Fibroblast of the aortic adventitia (primary cell): Measurements from ENCODE around the gene LAMA1. TPM values are rescaled to one million over a fixed set of nuclear protein-coding genes. Genes with fewer than 3 reads are reported as not detected.

Experiments
- DNase-seq: peaks from one replicate; pipeline ENCODE4 v3.0.0-alpha.2; 2010; ENCODE audit warnings: low read depth
- H3K4me3 ChIP-seq: 2 replicates; pipeline ENCODE4 v1.5.1; 2011; ENCODE audit warnings: low read depth, mild to moderate bottlenecking, control low read depth, low read length, moderate library complexity
- total RNA-seq: library from RNA; depleted of rRNA; stranded (reverse); fragments of >200 nt; gene quantifications from 2 replicates; pipeline ENCODE4 v1.2.3, GENCODE V29; 2012; ENCODE audit warnings: low replicate concordance
- TF ChIP-seq, protein P1 (sequence below): IDR thresholded peaks from 2 replicates; pipeline ENCODE4 v1.5.1; 2011; ENCODE audit warnings: mild to moderate bottlenecking, low read length, control low read depth, inconsistent platforms; ENCODE audit not compliant: insufficient read depth

Gene LAMA1
- total RNA-seq, 1 donor = 3.5 TPM

DNA sequence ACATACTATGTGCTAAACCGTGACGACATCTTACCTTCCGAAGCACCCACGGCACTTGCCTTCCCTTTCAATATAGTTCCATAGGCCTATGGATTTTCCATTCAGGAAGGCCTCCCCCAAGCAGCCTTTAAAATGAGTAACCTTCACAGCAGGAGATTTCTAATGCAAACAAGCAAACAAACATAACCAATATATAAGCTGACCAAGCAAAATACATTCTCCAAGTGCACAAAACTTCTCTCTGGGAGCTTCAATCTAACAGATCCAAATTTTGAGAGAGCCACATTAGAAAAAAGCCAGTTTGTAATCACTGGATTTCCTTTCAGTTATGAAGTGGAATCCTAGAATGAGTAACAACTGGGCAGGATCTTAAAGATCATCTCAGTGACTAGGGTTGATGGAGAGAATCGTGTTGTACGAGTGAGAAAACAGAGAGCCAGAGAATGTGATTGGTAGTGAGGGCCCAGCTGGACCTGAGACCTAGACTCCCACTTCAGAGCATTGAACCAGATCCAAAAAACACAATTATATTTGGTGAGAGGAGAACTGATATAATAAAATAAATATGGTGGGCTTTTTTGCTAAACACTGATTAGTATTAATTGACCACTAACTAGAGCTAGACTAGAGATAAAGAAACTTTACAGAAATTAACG, 145.6 kb downstream of the LAMA1 start:
- no peak for DNase-seq
- H3K4me3 ChIP-seq = no peak overlapping the region
- TF ChIP-seq, protein P1, sequence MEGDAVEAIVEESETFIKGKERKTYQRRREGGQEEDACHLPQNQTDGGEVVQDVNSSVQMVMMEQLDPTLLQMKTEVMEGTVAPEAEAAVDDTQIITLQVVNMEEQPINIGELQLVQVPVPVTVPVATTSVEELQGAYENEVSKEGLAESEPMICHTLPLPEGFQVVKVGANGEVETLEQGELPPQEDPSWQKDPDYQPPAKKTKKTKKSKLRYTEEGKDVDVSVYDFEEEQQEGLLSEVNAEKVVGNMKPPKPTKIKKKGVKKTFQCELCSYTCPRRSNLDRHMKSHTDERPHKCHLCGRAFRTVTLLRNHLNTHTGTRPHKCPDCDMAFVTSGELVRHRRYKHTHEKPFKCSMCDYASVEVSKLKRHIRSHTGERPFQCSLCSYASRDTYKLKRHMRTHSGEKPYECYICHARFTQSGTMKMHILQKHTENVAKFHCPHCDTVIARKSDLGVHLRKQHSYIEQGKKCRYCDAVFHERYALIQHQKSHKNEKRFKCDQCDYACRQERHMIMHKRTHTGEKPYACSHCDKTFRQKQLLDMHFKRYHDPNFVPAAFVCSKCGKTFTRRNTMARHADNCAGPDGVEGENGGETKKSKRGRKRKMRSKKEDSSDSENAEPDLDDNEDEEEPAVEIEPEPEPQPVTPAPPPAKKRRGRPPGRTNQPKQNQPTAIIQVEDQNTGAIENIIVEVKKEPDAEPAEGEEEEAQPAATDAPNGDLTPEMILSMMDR = no peak

DNA sequence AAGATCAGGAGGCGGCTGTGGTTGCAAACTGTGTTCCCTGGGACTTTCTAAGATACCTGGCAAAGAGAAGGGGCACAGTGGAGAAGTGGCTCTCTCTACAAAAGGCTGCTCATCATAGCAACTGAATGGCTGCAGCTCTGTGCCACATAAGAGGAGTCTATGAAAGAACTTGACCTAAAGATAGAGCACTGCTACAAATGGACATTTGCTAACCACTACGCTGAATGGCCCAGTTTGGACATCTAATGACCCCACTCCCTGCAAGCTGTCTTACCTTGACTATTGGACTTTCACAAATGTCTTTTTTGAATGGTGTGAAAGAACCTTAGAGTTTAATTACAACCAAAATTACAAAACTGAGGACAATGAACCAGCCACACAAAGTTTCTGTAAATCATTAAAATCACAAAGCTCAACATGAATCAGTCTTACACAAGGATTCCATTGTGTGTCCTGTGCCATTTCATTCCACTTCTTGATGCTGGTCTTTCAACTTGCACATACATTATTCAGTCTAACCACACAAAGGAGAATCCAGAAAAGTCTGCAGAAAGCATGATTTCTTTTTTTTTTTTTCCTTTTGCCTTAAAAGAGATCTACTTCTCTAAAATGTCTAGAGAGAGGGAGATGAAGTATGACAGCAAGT, 154.0 kb downstream of the LAMA1 start:
- H3K4me3 ChIP-seq = no peak overlapping the region
- DNase-seq = no peak
- TF ChIP-seq, protein P1 = no peak

DNA sequence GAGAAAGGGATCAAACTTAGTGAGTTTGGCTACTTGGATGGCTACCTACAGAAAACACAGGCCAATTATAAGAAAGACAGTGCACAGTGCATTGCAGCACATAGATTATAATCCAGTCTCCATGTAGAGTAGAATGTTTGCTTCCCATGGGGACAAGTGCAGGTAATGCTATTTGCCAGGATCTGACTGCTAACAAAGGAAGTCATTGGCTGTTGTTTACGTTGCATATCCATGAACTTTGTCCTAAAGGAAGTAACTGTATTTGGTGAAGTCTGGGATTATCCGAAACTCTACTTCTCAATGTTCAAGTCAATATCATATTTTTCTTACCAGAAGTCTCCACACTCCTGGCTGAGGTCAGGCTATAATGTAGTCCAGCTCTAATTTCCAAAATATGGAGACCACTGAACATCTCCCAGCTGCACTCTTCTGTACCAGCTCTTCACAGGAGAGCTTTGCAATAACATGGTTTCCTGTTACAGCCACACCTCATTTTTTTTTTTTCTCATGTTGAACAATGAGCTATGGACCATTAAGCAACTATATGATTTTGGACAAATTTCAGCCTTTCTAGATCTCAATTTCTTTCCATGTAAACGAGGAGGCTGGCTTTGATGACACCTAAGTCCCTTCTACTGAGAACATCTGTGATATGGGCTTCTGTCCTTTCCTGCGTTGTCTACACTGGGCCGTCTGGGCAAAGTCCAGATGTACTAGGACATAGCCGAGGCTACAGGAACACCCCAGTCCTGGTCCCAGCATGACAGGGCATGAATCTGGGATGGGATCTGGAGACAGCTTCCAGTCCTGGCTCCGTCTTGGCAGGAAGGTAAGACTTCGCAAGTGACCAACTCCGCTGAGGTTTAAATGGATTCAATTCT, 154.8 kb downstream of the LAMA1 start:
- TF ChIP-seq, protein P1 = no peak
- no peak overlapping the region for H3K4me3 ChIP-seq
- DNase-seq = no peak

DNA sequence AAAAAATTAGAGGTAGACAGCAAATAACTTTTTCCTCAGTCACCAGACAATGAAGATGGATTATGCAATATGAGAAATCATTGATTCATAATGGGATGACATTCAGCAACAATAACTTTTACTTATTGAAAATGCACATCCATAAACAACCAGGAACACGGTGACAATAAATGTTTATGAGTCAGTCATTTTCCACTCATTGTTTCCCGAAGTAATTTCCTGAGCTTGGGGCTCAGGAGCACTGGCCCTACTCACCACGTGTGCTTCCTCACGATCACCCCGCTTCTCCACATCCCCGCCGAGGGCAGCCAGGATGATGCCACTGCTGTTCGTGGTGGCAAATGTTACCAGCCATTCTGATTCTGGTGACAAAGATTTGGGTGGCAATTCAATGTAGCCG, 156.3 kb downstream of the LAMA1 start:
- TF ChIP-seq, protein P1 = no peak
- H3K4me3 ChIP-seq = no peak overlapping the region
- no peak for DNase-seq

DNA sequence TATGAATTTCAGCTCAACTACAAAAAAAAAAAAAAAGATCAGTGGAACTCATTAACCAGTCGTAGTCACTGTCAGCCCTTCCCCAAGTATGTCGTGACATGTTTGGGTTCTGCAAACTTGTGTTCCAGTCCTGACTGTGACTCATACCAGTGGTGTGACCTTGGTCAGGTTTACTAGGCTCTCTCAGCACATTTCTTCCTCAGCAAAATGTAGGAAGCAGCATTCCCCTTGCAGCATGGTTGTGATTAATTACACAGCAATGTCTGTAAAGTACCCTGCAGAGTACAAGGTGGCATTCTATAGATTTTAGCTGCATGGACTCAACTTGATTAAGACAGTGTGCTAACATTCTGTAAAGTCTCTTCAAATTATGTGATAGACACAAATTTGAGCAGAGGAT, 156.9 kb downstream of the LAMA1 start:
- TF ChIP-seq, protein P1 = no peak
- no peak overlapping the region for H3K4me3 ChIP-seq
- DNase-seq = no peak

DNA sequence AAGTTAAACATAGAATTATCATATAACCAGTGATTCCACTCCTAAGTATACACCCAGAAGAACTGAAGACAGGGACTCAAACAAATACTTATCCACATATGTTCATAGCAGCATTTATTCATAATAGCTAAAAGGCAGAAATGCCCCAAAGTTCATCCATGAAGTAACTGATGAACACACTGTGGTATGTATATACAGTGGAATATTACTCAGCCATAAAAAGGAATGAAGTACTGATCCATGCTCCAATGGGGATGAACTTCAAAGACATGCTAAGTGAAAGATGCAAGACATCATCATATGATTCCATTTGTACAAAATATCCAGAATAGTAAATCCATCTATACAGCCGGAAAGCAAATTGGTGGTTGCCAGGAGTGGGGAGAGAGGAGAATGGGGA, 157.5 kb downstream of the LAMA1 start:
- H3K4me3 ChIP-seq = no peak overlapping the region
- no peak for DNase-seq
- TF ChIP-seq, protein P1 = no peak
